Ishikawa (cell line): ENCODE measurements around the gene TNS1.

Source experiments
- CEBPB ChIP-seq: IDR thresholded peaks from 2 replicates; pipeline ENCODE4 v1.6.1; 2012
- CREB1 ChIP-seq: IDR thresholded peaks from 2 replicates; pipeline ENCODE4 v1.6.1; 2012; ENCODE audit warnings: low read depth
- EGR1 ChIP-seq: IDR thresholded peaks from 2 replicates; pipeline ENCODE4 v1.6.1; 2012
- EP300 ChIP-seq: IDR thresholded peaks from 2 replicates; pipeline ENCODE4 v1.6.1; 2012; ENCODE audit warnings: borderline replicate concordance
- FOXM1 ChIP-seq: IDR thresholded peaks from 2 replicates; pipeline ENCODE4 v1.6.1; 2012; ENCODE audit warnings: low read depth, borderline replicate concordance
- NFIC ChIP-seq: IDR thresholded peaks from 2 replicates; pipeline ENCODE4 v1.6.1; 2012
- RAD21 ChIP-seq: IDR thresholded peaks from 2 replicates; pipeline ENCODE4 v1.6.1; 2012; ENCODE audit warnings: low read depth
- TAF1 ChIP-seq: IDR thresholded peaks from 2 replicates; pipeline ENCODE4 v1.6.1; 2012; ENCODE audit warnings: low read depth, mild to moderate bottlenecking
- TCF12 ChIP-seq: IDR thresholded peaks from 2 replicates; pipeline ENCODE4 v1.6.1; 2012; ENCODE audit warnings: low read depth
- TEAD4 ChIP-seq: IDR thresholded peaks from 2 replicates; pipeline ENCODE4 v1.6.1; 2012
- YY1 ChIP-seq: IDR thresholded peaks from 2 replicates; pipeline ENCODE4 v1.6.1; 2012; ENCODE audit warnings: low read depth
- ZBTB7A ChIP-seq: IDR thresholded peaks from 2 replicates; pipeline ENCODE4 v1.6.1; 2012; ENCODE audit warnings: low read depth
- TF ChIP-seq, protein P1 (sequence below): IDR thresholded peaks from 2 replicates; pipeline ENCODE4 v1.6.1; 2012; ENCODE audit warnings: low read depth, mild to moderate bottlenecking
- TF ChIP-seq, protein P2 (sequence below): IDR thresholded peaks from 2 replicates; pipeline ENCODE4 v1.6.1; 2012
- TF ChIP-seq, protein P3 (sequence below): IDR thresholded peaks from 2 replicates; pipeline ENCODE4 v1.6.1; 2012

TNS1 gene

DNA sequence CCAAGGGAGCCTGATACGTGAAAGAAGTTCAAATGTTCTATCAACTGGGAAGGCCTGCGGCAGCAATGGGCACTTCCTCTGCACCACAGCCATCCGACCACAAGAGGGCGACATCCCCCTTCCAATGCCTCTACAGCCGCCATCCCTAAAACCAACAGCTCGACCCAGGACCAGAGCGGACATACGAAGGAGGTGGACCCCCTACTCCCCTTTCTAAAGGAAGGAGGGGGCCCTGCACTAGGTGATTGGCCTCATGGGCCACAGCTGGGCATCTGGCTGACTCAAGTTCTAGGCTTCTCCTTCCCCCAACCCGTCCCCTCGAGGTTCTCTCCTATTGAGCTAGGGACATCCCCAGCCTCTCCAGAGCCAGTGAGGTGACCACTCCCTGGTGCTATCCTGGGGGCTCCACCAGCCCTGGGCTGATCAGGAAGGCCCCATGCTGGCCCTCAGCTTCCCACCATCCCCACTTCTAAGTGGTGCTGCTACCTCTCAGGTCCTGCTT, 217.2 kb downstream of the TNS1 start:
- TF ChIP-seq RAD21 (peak; percentile 99), TEAD4 (no peak)

DNA sequence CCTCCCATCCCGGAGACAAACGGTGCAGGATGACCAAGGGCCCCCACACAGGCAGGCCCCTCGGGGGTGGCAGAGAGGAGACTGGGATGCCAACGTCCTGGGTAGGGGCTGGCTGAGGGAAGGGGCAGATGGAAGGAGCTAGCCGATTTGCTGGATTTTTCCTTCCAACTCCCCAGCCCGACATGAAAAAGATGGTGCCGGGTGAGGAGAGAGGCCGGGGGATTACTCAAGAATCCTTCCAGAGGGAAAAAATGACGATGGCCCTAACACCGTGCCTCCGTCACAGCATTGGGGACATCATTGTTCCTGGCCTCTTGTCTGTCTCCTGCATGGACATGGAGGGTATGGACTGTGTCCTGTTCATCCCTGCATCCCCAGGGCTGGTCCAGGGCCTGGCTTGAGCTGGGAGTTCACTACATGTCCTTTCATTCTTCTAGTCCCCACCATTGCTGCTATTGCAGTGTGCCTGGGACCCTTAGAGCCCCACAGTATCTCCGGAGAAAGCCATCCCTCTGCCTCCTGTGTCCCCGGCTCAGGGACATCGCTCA, 217.7 kb downstream of the TNS1 start:
- TF ChIP-seq EP300 (no peak), NFIC (no peak), ZBTB7A (no peak), CREB1 (no peak), CEBPB (no peak), EGR1 (no peak), TEAD4 (no peak), YY1 (no peak), TCF12 (no peak), RAD21 (no peak), FOXM1 (no peak), TAF1 (no peak)
- TF ChIP-seq, protein P1, sequence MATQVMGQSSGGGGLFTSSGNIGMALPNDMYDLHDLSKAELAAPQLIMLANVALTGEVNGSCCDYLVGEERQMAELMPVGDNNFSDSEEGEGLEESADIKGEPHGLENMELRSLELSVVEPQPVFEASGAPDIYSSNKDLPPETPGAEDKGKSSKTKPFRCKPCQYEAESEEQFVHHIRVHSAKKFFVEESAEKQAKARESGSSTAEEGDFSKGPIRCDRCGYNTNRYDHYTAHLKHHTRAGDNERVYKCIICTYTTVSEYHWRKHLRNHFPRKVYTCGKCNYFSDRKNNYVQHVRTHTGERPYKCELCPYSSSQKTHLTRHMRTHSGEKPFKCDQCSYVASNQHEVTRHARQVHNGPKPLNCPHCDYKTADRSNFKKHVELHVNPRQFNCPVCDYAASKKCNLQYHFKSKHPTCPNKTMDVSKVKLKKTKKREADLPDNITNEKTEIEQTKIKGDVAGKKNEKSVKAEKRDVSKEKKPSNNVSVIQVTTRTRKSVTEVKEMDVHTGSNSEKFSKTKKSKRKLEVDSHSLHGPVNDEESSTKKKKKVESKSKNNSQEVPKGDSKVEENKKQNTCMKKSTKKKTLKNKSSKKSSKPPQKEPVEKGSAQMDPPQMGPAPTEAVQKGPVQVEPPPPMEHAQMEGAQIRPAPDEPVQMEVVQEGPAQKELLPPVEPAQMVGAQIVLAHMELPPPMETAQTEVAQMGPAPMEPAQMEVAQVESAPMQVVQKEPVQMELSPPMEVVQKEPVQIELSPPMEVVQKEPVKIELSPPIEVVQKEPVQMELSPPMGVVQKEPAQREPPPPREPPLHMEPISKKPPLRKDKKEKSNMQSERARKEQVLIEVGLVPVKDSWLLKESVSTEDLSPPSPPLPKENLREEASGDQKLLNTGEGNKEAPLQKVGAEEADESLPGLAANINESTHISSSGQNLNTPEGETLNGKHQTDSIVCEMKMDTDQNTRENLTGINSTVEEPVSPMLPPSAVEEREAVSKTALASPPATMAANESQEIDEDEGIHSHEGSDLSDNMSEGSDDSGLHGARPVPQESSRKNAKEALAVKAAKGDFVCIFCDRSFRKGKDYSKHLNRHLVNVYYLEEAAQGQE: no peak
- TF ChIP-seq, protein P2, sequence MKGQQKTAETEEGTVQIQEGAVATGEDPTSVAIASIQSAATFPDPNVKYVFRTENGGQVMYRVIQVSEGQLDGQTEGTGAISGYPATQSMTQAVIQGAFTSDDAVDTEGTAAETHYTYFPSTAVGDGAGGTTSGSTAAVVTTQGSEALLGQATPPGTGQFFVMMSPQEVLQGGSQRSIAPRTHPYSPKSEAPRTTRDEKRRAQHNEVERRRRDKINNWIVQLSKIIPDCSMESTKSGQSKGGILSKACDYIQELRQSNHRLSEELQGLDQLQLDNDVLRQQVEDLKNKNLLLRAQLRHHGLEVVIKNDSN: no peak
- TF ChIP-seq, protein P3, sequence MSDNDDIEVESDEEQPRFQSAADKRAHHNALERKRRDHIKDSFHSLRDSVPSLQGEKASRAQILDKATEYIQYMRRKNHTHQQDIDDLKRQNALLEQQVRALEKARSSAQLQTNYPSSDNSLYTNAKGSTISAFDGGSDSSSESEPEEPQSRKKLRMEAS: no peak

DNA sequence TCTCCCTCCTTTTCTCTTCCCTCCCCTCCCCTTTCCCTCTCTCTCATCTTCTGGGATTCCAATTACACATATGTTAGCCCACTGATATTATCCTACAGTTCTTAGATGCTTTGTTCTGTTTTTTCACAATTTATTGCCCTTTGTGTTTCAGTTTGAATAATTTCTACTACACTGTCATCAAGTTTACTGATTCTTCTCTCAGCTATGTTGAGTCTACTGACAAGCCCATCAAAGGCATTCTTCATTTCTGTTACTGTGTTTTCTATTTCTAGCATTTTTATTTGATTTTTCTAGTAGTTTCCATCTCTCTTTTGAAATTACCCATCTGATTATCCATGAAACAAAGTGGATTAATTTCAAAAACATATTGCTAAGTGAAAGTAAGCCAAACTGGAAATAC, 219.6 kb downstream of the TNS1 start:
- no peak for TF ChIP-seq ZBTB7A
- TF ChIP-seq CREB1: no peak
- TF ChIP-seq EGR1: no peak
- TF ChIP-seq, protein P1: no peak
- no peak for TF ChIP-seq FOXM1
- TF ChIP-seq TAF1: no peak

DNA sequence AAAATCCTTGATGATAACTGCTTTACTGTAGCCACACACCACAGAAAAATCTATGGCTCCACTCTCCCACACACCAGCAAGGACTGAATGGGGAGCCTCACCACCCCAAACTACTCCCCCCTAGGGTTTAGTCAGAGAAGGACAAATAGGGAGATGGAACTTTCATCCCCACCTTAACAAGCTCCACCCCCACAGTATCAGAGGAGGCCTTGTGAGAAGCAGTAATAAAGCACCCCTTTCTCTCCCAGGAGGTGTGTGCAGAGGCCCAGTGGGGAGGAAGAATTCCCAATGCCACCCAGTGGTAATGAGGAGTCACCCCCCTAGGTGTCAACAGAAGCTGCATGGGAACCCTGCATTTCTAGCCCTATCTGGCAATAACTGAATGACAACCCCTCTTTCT, 224.9 kb downstream of the TNS1 start:
- TF ChIP-seq NFIC: no peak

DNA sequence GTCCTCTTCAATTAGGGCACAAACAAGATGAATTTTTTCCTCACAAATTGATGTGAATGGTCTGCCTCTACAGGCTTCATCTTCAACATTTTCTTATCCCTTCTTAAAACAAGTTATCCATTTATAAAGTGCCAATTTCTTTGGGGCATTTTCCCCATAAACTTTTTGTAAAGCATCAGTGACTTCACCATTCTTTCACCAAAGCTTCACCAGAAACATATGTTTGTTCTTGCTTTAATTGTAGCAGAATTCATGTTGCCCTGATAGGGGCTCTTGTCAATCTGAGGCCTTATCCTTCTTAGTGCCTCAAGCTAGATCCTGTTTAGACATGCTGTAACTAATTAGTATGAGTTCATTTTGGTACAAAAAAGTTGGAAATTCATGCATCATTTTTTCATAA, 226.2 kb downstream of the TNS1 start:
- TF ChIP-seq CEBPB (no peak), FOXM1 (no peak), EGR1 (no peak), EP300 (no peak), RAD21 (no peak), ZBTB7A (no peak), TAF1 (no peak), TEAD4 (no peak)

DNA sequence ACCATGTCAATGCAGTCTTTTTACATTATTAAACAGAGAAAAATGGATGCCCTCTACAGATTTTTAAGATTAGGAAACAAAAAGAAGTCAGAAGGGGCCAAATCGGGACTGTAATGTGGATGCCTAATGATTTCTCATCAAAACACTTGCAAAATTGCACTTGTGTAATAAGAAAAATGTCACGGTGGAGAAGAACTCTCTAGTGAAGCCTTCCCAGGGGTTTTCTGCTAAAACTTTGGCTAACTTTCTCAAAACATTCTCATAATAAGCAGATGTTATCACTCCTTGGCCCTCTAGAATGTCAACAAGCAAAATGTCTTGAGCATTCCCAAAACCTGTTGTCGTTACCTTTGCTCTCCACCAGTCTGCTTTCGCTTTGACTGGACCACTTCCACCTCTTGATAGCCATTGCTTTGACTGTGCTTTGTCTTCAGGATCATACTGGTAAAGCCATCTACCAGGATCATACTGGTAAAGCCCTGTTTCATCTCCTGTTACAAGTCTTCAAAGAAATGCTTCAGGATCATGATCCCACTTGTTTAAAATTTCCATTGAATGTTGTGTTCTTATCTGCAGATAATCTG, 226.8 kb downstream of the TNS1 start:
- TF ChIP-seq CREB1 (no peak), CEBPB (no peak), FOXM1 (no peak)

DNA sequence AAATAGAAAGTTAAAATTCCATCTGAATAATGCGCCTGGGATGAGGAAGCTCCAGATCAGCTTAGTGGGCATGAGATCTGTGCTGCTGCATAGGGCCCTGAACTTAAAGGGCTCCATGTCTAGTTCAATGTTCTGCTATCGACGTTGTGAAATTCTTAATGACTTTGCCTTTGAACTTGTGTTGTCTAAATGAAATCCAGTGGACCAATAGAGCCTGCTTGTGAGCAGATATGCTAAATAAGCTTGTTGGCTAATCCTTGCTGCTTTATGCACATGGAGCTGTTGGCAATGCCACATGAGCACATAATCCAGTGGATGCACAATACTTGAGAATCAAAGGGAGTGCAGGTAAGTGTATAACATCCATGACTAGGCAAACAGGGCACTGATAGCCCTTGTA, 228.6 kb downstream of the TNS1 start:
- TF ChIP-seq TAF1: no peak
- TF ChIP-seq CEBPB: no peak
- TF ChIP-seq, protein P3: no peak
- no peak for TF ChIP-seq TEAD4
- TF ChIP-seq RAD21: no peak
- TF ChIP-seq TCF12: no peak

DNA sequence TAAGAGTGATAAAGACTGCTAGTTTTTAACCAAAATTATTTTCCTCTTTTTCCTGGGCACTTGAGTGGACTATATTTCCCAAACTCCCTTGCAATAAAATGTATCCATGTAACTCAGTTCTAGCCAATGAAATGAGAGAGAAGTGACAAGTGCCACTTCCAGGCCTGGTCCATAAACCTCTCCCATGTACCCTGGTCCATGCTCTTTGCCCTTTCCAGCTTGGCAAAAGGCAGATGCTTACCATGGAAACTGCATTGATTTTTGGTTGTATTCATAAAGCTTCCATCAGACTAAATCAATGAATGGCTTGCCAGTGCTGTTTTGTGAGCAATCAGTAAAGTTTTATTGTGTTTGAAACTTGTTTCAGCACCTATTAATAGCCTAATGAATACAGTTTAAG, 229.3 kb downstream of the TNS1 start:
- TF ChIP-seq TEAD4: no peak
- no peak for TF ChIP-seq NFIC
- no peak for TF ChIP-seq CREB1
- no peak for TF ChIP-seq ZBTB7A
- no peak for TF ChIP-seq FOXM1
- no peak for TF ChIP-seq TCF12
- no peak for TF ChIP-seq EP300
- TF ChIP-seq EGR1: no peak
- TF ChIP-seq, protein P2: no peak
- no peak for TF ChIP-seq RAD21
- no peak for TF ChIP-seq TAF1
